HG03060 (cell line): Measurements from ENCODE around the gene RNF213.

Source experiments
- ATAC-seq: cut with Tn5 transposase; IDR thresholded peaks from one replicate; pipeline ENCODE4 v1.9.1; 2021; ENCODE audit warnings: low read depth, moderate number of reproducible peaks; ENCODE audit not compliant: unreplicated experiment

The RNF213 gene

DNA sequence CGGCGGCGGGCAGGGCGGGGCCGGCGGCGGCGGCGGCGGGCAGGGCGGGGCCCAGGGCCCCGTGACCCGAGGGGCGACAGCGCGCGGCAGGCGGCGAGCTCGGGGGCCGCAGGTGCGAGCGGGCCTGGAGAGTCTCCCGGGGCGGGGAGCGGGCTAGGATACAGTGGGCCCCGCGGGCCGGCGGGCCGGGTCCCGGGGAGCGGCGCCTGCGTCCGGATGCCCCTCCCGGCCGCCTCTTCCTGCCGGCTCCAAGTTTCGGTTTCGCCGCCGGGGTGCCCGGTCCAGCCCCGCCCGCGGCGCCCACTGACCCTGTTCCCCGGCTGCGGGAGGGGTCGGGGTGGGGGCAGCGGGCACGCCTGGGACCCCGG, at the start of gene RNF213:
Gene RNF213, plus strand, starts transcription at position 62 of the 368 bp plus-strand sequence. CDS start 2,830 bp downstream, outside the sequence.
- ATAC-seq = no peak

DNA sequence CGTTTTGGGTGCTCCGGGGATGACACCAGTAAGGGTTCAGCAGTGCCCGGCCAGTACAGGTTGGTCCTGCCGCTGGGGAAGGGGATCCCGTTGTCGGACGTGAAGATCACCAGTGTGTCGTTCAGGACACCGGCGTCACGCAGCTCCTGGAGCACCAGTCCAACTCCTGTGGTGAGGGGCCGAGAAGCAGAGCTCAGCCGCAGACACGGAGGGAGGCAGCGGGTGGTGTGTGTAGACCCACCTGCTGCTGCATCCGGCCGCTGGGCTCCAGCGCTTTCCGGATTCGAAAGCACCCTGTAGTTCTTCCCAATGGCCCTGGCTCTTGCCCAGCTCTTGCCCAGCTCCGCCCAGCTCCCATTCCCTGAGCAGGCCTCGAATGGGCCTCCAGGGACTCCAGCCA, 48.5 kb upstream of the RNF213 start:
- no peak for ATAC-seq

DNA sequence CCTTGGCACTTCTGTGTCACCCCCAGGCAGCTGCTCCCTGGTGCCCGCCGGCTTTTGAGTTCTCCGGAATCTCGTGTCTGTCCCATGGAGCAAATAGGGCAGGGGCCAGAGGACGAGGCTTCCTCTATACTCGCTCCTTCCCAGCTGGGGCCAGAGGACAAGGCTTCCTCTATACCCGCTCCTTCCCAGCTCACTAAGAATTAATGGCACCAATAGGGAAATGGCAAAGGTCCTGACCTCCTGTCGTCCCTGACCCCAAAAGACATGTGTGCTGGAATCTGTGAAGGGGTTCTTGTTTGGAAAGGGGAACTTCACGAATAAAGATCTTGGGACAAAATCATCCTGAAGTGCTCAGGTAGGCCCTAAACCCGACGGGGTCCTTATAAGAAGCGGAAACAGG, 48.1 kb upstream of the RNF213 start:
- ATAC-seq = no peak

DNA sequence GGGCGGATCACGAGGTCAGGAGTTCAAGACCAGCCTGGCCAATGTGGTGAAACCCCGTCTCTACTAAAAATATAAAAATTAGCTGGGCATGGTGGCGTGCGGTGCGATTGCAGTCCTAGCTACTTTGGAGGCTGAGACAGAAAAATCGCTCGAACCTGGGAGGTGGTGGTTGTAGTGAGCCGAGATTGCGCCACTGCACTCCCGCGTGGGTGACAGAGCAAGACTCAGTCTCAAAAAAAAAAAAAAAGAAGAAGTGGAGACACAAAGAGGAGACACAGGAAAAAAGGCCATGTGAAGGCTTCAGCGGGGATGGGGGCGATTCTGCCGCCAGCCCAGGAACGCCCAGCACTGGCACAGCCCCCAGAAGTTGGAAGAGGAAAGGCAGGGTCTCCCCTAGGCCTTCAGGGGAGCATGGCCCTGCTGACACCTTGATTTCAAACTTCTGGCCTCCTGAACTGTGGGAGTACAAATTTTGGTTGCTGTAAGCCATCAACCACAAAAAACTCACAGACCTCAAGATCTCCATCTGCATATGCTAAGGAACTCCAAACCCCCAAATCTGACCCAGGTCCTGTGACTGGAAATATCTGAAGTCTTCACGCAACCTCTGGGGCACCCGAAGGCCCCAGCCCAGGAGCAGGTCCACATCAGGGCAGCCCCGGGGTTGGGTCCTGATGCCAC, 47.5 kb upstream of the RNF213 start:
- no peak for ATAC-seq

DNA sequence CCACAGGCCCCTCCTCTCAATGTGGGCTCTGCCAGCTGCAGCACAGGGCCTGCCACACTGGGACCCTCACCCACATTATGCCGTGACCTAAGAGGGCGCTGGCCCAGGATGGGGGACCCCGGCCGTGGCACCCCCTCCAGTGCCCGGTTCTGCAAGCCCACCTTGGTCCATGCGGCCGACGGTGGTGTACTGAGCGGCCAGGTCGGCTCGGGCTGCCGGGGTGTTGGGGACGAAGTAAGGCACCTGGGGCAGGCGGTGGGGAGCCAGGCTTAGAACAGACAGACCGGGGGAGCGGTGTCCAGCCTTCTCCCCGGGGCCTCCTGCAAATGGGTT, 47.0 kb upstream of the RNF213 start:
- no peak for ATAC-seq

DNA sequence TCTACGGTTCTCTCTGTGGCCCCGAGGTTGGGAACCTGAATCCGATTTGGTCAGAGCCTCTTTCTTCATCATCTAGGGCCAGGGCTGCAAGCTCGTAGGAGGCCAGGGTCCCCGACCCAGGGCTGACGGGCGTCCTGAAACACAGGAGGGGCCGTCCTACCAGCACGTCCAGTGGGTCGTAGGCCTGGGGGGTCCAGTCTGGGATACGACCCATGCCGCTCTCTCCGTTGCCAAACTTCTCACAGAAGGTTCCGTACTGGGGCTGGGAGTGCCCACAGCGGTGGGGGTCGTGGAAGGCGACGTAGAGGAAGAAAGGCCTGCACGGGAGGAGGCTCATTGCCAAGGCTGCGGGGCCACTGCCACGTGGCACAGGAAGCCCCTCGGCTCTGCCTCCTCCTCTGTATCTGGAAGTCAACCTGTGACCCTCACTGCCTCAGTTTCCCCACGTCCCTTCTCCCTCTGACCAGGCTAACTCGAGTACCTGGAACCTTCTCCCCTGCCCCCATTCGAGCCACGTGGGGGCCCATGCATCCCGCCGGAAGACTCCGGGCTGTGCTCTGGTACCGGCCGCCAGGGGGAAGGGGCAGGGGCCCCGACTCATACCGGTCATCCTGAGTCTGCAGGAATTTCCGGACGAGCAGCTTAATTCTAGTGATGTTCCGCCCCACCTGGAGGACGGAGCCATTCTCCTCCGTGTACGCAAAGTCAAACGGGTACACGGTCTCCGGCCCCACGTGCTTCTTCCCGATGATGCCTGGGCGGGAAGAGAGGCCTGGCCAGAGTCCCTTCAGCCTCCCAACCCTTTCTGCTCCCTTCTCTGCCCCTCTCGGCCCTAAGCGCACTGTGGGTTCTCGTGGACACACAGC, 46.4 kb upstream of the RNF213 start:
- no peak for ATAC-seq

DNA sequence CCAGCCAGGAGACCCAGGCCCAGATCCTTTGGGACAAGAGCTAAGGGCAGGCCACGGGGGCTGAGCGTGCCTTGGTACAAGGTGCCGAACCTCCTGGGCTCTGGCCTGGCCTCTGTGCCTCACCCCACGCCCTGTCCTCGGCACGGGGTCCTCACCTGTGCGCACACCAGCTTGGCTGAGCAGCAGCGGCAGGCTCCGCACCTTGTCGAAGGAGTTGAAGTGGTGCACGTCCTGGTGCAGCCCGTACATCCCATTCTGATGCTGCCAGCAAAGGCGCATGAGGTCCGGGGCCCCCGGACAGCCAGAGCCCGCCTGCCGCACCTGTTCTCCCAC, 45.8 kb upstream of the RNF213 start:
- no peak for ATAC-seq

DNA sequence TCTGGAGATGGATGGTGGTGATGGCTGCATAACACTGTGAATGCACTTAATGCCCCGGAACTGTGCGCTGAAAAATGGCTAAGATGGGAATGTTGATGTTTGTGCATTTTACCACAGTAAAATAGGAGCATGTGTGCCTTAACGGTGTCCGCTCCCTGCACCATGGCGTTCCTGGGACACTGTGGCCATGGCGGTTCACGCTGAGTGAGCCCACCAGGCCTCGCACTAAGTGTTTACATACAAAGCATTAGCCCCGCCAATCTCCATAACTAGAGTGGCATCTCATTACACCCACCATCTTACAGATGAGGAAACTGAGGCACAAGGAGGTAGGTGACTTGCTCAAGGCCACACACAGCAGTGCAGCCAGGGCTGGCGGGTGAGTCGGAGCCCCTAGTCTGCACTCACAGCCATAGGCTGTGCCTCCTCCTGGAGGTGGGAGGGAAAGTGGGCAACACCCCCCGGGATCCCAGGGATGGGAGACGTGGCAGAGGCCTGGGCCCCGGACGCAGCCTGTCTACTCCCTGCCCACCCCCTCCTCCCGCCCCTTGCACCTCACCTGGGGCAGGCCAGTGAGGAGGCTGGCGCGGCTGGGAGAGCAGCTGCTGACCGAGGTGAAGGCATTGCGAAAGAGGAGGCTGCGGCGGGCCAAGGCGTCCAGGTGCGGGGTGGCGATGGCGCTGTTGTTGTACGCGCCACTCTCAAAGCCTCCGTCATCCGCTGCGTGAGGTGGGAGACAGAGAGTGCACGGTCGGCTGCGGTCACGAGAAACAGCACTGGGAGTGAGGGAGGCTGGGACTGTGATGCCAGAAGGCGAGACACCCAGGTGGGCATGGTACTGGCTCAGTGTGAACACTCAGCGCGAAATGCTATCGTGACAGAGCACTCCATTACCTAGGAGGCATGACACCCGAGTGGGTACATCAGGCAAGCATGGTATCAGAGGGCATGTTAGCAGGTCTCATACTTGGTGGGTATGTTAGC, 43.9 kb upstream of the RNF213 start:
- ATAC-seq = no peak

DNA sequence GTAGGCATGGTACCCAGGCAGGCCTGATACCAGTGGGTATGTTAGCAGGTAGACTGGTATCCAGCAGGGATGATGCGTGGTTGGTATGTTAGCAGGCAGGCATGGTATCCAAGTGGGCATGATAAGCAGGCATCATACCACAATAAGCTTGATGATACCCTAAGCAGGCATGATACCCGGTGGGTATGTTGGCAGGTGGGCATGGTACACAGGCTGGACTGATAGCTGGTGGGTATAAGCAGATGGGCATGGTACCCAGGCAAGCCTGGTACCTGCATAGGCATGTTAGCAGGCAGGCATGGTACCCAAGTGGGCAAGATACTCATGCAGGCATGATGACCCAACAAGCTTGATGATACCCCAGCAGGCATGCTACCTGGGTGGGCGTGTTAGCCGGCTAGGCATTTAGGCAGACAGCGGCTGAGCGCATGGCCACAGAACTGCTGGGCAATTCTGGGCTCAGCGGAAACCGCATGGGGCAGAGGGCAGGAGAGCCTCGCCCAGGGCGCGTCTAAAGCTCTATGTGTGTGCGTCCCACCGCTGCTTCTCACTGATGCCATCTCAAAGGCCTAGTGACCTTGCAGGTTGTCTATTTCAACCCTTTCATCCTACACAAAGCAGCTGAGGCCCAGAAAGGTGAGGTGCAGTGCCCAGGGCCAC, 42.8 kb upstream of the RNF213 start:
- no peak for ATAC-seq

DNA sequence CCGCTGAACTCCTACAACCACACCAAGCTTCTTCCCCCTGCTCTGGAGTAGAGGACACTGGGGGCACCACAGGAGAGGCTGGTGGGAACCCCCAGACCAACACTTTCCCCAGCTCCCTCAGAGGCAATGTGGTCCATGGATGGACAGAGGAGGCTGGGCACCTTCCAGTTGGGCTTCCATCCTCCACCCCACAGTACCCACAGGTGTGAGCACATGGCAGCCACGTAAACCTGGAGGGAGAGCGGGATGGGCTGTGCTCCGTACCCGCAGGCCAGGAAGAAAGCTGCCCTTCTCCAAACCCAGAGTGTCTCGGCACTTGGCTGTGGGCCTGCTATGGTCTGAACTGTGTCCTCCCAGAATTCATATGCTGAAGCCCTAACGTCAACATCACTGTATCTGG, 42.3 kb upstream of the RNF213 start:
- ATAC-seq = no peak

DNA sequence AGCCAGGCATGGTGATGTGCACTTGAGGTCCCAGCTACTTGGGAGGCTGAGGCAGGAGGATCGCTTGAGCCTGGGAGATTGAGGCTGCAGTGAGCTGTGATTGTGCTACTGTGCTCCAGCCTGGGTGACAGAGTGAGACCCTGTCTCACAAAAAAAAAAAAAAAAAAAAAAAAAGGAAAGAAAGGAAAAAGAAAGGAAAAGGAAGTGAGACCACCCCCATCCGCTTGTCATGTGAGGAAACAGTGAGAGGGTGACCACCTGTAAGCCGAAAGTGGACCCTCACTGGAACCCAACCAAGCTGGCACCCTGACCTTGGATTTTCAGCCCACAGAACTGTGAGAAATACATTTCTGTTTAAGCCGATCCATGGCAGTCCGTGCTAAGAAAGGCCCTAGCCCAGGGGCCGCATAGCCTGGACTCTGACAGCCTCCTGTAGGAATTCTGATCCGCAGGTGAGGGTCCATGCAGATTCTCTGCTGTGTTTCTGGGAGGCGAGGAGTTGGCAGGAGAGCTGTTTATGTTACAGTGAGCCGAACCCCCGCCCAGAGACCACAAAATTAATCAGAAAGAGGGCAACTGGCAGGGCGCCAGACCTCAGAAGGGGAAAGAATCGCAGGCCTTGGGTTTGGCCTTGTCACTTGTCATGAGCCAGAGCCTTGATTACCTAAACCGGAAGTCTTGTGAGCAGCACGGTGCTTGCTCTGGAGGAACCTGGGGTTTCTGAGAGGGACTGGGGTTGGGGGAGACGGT, 41.5 kb upstream of the RNF213 start:
- no peak for ATAC-seq

DNA sequence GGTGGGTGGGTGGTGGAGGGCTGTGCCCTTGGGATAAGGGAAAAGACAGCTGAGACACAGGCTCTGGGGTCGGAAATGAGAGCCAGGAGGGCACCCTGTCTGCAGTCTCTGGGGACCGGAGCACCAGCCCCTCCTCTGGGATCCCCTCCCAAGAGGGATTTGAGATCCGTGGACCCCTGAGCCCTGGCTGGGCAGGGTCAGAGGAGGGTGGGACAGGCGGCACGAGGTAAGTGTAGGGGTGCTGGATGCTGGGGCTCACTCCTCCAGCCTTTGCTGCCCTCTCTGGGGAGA, 40.9 kb upstream of the RNF213 start:
- ATAC-seq = no peak

DNA sequence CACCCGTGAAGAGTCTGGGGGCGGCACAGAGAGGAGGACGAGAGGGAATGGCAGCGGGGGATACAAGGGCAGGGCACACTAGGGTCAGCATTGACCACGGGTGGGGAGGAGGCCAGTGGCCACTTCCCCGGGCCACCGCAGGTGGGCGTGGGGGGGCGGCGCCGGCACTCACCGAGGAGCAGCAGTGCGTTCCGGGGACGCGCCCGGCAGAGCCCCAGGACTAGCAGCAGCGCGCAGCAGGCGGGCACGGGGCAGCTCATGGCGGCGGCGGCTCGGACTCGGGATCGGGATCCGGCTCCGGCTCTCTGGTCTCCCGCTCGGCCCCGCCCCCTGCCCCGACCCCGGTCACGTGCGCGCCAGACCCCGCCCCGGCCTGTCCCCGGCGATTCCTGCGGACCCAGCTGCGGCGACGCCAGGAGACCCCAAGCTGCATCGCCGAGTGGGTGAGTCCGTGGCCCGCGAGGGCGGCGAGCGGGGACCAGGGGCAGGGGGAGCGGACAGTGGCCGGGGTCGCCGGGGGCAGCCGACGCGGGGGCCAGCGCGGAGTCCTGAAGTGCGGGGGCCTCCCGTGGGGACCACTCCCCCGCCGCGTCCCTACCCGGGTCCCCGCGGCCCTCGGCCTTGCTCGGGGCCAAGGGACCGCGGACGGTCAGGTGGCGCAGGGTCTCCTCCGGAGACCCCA, 40.5 kb upstream of the RNF213 start, which contains the start of the genes SGSH and SLC26A11:
Gene SGSH, minus strand, starts transcription at position 280 of the 682 bp plus-strand sequence. Its CDS starts 20 bp downstream, at position 260.
Gene SLC26A11, plus strand, starts transcription at position 374 of the 682 bp plus-strand sequence. CDS start 1,134 bp downstream, outside the sequence.
- ATAC-seq = no peak

DNA sequence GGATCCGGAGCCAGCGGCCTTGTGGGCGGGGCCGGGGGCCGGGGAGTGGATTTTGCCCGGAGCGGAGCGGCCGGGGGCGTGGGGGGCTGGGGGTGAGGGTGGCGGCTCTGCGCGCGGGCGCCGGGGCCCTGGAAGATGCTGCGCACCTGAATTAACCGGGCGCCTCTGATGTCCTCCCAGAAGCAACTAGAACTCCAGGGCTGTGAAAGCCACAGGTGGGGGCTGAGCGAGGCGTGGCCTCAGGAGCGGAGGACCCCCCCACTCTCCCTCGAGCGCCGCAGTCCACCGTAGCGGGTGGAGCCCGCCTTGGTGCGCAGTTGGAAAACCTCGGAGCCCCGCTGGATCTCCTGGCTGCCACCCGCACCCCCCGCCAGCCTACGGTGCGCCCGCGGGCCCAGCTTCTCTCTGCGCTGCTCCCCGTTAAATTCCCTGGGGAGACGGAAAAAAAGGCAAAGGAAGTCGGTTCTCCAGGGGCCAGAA, 39.9 kb upstream of the RNF213 start:
- no peak for ATAC-seq

DNA sequence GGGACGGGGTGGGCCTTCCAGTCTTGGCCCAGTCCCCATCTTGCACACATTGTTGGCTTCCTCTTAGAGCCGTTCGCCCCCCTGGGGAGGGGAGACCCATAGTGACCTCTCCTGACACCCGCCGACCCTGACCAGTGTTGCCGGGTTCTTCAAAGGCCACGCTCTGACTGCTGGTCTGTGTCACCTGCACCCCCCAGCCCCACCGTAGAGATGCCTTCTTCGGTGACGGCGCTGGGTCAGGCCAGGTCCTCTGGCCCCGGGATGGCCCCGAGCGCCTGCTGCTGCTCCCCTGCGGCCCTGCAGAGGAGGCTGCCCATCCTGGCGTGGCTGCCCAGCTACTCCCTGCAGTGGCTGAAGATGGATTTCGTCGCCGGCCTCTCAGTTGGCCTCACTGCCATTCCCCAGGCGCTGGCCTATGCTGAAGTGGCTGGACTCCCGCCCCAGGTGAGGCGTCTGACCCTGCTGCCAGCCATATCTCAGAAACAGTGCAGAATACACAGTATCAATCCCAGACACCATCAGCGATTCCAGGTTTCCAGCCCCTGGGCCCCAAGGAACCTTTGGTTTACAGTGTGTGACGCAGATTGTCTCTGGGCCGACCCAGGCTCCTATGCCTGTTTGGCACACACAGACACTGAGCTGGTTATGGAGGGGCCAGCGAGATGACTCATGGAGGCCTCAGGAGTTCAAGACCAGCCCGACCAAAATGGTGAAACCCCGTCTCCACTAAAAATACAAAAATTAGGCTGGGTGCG, 39.1 kb upstream of the RNF213 start:
- ATAC-seq = no peak

DNA sequence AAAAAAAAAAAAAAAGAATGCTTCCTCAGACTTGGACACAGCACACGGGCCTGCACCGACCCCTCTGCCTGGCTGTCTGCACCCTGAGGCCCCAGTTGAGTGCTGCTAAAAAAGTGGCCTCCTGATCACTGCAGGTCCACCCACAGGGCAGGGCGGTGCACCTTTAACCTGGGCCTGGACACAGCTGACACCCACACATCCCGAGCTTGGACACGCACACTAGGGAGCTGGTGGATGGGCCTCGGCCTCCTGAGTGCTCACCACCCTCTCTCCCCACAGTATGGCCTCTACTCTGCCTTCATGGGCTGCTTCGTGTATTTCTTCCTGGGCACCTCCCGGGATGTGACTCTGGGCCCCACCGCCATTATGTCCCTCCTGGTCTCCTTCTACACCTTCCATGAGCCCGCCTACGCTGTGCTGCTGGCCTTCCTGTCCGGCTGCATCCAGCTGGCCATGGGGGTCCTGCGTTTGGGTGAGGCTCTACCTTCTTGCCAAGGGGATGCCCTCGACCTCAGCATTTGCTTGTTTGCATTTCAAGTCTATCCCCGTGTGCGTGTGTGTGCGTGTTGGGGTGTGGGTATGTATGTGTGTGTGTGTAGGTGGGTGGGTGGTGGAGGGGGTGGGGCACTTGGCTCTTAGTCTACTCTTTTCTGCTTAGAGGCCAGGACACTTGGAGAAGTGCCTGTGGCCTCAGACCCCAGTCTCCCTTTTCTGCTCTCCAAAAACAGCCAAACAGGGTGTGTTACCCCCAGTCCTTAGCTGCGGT, 38.1 kb upstream of the RNF213 start:
- no peak for ATAC-seq

DNA sequence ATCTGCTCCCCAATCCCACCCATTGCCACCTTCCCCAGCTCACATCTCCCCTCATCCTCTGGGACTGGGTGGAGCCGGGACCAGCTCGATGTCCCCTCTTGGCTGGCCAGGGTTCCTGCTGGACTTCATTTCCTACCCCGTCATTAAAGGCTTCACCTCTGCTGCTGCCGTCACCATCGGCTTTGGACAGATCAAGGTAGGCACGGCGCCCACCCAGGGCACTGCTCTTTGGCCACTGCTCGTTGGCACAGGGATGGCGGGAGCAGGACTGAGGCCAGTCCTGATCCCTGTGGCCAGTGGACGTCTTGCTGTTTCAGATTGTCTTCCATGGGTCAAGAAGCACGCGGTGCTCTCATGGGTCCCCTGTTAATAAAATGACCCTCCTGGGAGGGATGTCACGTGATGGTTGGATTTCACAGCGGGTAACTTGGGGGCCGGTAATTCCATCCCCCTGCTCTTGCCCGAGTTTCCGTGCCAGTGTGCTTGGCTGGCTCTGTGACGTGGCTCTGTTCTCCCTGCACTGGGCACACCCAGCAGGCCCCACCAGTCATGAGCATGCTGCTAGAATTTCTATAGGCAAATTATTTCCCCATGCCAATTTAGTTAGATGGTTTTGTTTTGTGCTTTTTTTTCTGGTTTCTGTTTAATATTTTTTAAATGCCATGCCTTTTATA, 37.4 kb upstream of the RNF213 start:
- ATAC-seq = no peak
